HG02870 (cell line): ENCODE data around the gene ODF2.
"Not testable (repeated sequence)": the region's sequence is repeated elsewhere in the genome, so short reads cannot be mapped to it uniquely, and the experiment has no call there.

Experiments used
- ATAC-seq: cut with Tn5 transposase; IDR thresholded peaks from one replicate; pipeline ENCODE4 v1.9.1; 2021; ENCODE audit warnings: mild to moderate bottlenecking, moderate library complexity; ENCODE audit not compliant: unreplicated experiment

ODF2 gene

GRCh38 chr9:128455849-128456612 lies at the start of gene ODF2:
TSS of gene ODF2 (plus strand) at chr9:128456006. CDS start at chr9:128456092, 86 bp downstream.
- ATAC-seq: peak; percentile 77

- ATAC-seq: no peak
These were observed 48.9 kb upstream of the ODF2 start for GRCh38 chr9:128406848-128407391.

GRCh38 chr9:128408963-128409431 lies 46.8 kb upstream of the ODF2 start:
- ATAC-seq: no peak

DNA sequence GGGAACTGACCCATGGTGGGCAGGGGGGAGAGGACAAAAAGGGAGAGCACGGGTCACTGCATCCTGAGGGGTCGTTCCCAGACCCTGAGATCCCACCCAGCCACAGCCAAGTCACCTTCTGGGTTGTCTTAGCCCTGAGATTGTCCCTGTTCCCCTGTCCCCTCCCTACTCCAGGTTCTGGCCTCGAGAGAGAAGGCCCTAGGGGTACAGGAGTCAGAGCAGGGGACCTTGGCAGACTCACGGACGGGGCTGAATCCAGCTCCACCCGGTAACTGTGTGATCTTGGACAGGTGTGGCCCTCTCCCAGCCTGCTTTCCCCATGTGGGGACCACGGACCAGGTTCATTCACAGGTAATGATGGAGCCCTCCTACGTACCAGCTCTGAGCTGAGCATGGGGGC lies 46.4 kb upstream of the ODF2 start:
- ATAC-seq: no peak

GRCh38 chr9:128409978-128410377 lies 45.8 kb upstream of the ODF2 start:
- ATAC-seq: no peak

DNA sequence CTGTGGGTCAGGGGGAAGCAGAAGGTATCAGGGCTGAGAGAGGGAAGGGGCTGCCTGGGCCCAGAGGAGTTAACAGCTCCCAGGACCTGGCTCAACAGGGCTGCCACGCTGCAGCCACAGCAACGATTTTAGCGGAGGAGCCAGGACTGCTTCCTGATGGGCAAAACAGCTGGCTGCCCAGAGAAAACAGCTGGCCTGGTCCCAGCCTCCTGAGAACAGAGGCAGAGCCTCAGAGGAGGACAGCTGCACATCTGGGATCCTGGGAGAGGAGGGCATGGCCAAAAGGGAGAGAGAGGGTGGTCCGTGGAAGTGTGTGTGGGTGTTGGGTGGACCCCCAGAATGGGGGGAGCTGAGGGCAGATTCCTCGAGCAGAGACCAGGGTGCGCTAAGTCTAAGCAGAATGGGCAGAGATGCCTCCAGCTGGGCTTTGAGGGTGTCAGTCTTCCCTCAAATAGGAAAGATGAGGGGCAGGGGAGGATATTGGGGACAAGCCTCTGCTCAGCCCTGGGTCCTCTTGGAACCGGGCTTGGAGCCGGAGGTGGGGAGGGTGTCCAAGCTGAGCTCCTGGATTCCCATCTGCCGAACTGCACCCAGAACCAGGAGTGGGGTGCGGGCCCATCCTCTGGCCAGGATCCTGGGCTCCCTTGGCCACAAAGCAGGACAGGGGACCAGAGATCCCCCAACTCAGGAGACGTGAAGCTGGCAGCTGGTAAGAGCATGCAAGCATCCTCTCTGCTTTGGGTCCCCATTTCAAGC lies 44.3 kb upstream of the ODF2 start:
- ATAC-seq: no peak

GRCh38 chr9:128412120-128412790 lies 43.6 kb upstream of the ODF2 start:
- ATAC-seq: no peak

DNA sequence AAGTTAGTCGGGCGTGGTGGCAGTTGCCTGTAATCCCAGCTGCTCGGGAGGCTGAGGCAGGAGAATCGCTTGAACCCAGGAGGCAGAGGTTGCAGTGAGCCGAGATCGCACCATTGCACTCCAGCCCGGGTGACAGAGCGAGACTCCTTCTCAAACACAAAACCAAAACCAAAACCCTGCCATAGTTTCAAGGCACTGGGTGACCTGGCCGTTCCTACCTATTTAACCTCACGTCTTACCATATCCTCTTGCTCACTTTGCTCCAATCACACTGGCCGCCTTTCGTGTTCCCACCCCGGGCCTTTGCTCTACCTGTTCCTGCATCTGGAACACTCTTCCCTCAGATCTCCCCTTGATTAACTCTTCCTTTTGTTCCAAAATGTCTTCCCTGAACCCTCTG lies 42.1 kb upstream of the ODF2 start:
- ATAC-seq: not testable (repeated sequence)

DNA sequence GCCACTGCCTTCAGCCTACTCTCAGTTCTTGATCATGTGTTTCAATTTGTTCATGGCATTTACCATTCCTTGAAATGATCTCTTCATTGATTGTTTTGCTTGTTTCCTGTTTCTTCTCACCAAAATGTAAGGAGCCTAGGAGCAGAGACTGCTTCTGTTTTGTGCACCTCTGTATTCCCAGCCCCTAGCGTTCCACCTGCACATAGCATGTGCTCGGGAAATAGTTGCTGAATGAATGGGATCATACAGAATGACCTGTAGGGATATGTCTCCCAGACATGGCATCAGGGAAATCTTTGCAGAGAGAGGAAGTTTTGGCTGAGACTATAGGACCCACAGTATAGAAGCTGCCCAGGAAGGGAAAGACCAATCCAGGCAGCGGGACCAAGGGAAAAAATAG lies 41.3 kb upstream of the ODF2 start:
- ATAC-seq: no peak

DNA sequence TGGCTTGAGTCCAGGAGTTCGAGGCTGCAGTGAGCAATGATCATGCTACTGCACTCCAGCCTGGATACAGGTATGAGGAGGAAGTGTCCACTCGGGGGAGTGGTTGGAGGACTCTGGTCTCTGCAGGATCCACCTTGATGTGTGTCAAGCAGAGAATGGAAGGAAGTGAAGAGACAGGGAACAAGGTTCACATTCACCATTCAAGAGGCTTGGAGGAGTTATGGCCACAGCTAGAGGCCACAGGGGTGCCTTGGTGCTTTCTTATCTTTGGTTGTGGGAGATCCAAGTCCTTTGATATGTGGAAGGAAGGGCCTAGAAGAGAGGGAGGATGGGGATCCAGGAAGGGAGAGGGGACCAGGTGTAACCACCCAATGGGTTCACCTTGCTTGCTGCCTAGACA lies 40.5 kb upstream of the ODF2 start:
- no peak for ATAC-seq

- ATAC-seq: no peak
These were observed 39.8 kb upstream of the ODF2 start for GRCh38 chr9:128416014-128416413.

- ATAC-seq: no peak
These were observed 39.3 kb upstream of the ODF2 start for GRCh38 chr9:128416432-128417019.

GRCh38 chr9:128419061-128419925 lies 36.5 kb upstream of the ODF2 start:
- ATAC-seq: no peak

- ATAC-seq: peak; percentile 65
These were observed 35.7 kb upstream of the ODF2 start for GRCh38 chr9:128420060-128420650.

DNA sequence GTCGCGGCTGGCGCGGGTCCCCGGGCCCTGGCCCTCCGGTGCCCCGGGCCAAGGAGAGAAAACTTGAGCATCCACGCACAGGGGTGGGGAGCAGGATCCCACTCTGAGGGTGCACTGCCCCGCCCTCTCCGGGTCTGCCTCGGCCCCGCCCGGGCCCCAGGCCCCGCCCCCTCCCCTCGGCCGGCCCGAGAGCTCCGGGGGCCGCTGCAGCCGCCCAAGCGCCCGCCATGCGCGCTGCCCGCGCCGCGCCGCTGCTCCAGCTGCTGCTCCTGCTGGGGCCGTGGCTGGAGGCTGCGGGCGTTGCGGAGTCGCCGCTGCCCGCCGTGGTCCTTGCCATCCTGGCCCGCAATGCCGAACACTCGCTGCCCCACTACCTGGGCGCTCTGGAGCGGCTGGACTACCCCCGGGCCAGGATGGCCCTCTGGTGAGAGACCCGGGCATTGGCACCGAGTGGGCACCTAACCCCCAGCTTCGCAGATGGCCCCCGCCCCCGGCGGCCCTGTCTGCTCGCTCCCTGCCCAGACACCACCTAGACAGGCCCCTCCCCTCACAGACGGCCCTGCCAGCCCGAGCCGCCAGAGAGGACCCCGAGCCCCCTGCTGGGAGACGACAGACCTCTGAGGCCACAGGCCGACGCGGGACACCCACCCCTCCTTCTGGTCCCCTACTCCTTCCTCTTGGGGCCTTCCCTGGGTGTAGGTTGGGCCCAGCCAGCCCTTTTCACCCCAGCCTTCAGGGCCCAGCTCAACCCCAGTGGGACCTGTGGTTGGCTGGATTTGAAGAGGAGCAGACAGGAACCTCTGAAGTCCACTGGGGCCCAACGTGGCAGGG lies 34.9 kb upstream of the ODF2 start, which contains the start of gene CERCAM:
Gene CERCAM (plus strand): TSS at position 207 of the 831 bp plus-strand sequence. CDS start 21 bp downstream, at position 228.
- ATAC-seq: peak; percentile 66

GRCh38 chr9:128421482-128421996 lies 34.3 kb upstream of the ODF2 start:
- ATAC-seq: no peak

DNA sequence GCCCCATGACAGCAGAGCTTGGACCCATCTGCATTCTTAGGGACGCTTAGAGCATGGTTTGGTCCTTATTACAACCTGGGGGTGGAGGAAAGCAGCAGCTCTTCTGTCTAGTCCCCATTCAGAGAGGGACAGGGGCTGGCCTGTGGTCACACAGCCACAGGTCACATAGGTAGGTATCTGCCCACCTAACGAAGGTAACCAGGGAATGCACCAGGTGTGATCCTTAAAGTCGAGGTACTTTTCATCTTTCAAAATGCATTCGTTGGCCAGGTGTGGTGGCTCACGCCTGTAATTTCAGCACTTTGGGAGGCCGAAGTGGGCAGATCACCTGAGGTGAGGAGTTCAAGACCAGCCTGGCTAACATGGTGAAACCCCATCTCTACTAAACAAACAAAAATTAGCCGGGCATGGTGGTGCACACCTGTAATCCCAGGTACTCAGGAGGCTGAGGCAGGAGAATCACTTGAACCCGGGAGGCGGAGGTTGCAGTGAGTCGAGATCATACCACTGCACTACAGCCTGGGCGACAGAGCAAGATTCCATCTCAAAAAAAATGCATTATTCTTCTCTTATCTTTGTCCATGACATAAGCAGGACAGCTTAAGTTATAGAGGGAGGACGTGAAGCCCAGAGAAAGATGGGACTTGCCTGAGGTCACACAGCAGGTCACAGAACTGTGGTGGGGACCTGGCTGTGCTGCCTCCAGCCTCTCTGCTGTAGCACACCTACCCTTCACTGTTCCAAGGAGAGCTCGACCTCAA lies 33.6 kb upstream of the ODF2 start:
- ATAC-seq: not testable (repeated sequence)

DNA sequence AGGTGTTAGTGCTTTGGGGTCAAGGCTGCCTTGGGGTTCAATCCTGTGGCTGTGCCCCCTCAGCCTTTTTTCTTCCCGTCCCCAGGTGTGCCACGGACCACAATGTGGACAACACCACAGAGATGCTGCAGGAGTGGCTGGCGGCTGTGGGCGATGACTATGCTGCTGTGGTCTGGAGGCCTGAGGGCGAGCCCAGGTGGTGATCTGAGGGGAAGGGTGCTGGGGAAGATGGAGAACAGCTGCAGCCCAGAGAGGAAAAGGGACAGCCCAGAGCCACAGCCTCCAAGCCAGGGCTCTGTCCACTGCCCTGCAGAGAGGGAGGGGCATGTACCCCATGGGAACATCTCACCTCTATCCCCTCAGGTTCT lies 33.0 kb upstream of the ODF2 start:
- no peak for ATAC-seq
